ENCODE measurements around the gene AMN.

AMN gene

GRCh38 chr14:102911991-102912761, 10.3 kb upstream of the AMN start:
- no peak overlapping the region for H3K4me3 ChIP-seq (replicated peaks; ENCODE audit: low read depth, low read length)
- DNase-seq (ENCODE audit: extremely low read depth, low read depth) = no peak
- TF ChIP-seq, protein P1, sequence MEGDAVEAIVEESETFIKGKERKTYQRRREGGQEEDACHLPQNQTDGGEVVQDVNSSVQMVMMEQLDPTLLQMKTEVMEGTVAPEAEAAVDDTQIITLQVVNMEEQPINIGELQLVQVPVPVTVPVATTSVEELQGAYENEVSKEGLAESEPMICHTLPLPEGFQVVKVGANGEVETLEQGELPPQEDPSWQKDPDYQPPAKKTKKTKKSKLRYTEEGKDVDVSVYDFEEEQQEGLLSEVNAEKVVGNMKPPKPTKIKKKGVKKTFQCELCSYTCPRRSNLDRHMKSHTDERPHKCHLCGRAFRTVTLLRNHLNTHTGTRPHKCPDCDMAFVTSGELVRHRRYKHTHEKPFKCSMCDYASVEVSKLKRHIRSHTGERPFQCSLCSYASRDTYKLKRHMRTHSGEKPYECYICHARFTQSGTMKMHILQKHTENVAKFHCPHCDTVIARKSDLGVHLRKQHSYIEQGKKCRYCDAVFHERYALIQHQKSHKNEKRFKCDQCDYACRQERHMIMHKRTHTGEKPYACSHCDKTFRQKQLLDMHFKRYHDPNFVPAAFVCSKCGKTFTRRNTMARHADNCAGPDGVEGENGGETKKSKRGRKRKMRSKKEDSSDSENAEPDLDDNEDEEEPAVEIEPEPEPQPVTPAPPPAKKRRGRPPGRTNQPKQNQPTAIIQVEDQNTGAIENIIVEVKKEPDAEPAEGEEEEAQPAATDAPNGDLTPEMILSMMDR (IDR thresholded peaks at IDR 0.05; ENCODE audit: low read depth, low read length, missing control alignments) = no peak

DNA sequence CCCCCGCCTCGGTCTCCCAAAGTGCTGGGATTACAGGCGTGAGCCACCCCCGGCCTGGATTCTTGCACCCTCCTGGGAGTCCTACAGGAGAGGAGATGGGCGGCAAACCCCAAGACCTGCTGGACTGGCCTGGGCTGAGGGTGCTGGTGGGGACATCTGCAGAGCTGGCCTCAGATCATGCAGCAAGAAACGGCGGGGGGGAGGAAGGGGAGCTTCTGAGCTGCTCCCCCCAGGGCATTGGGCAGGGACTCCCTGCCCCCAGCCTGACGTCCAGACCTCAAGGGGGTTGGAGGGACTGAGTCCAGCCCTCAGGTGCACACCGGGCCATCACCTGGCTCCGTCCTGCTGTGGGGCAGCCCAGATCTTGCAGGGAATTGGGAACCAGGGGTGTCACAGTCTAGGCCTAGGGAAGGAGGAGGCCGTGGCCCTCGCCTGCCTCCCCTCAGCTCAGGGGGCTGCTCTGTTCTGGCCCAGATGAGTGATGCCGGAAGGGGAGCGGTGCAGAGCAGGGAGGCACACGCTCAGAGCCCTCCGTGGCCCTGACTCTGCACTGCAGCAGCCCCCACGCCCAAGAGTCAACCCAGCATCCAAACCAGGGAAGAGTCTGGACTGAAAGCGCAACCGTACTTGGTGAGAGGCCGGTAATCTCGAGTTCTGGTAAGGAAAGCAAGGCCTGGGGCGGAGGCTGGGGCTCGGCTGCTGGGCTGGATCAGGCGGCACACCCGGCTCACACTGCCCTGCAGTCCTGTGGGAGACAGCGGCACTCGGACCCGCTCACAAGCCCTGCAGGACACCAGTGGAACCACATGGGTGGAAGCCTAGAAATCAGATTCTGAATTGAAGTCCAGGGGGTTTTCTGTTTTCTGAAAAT, 8.9 kb upstream of the AMN start:
- no peak overlapping the region for H3K4me3 ChIP-seq (replicated peaks; ENCODE audit: low read depth, low read length)
- TF ChIP-seq, protein P1 (IDR thresholded peaks at IDR 0.05; ENCODE audit: low read depth, low read length, missing control alignments) = no peak
- no peak for DNase-seq (ENCODE audit: extremely low read depth, low read depth)

DNA sequence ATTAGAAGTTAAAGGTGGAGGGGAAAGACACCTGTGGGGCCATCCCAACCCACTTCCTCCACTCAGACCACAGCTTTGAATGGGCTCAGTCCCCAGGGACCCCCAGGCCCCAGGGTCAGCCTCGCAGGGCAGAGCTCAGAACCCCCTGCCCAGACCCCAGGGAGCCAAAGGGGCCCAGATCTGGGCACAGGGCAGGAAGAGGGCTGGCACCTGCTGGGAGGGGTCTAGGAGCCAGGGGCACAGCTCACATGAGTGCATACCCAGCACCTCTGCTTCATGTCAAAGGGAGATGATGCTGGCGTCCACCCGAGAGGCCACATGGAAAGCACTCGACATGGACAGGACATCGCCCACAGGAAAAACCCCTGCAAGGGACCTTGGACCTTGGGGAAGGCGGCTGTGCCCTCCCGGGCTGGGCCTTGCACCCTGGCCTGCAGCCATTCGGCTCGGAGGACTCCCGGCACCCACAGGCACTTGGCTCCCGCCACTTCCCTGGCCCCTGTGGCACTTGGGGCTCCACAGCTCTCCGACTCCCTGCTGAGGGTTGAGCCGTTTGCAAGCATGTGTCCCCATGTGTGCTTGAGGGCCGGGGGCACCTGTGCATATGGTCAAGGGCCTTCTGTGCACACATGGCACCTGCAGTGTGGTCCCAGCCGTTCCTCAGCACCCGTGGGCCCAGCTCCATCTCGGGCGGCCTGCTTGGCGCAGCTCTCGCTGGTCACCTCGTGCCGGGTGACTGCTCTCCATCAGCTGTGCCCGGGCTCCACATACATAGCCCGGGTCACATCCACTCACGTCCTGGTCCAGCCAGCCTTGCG, 7.8 kb upstream of the AMN start:
- TF ChIP-seq, protein P1 (IDR thresholded peaks at IDR 0.05; ENCODE audit: low read depth, low read length, missing control alignments) = no peak
- no peak for DNase-seq (ENCODE audit: extremely low read depth, low read depth)

DNA sequence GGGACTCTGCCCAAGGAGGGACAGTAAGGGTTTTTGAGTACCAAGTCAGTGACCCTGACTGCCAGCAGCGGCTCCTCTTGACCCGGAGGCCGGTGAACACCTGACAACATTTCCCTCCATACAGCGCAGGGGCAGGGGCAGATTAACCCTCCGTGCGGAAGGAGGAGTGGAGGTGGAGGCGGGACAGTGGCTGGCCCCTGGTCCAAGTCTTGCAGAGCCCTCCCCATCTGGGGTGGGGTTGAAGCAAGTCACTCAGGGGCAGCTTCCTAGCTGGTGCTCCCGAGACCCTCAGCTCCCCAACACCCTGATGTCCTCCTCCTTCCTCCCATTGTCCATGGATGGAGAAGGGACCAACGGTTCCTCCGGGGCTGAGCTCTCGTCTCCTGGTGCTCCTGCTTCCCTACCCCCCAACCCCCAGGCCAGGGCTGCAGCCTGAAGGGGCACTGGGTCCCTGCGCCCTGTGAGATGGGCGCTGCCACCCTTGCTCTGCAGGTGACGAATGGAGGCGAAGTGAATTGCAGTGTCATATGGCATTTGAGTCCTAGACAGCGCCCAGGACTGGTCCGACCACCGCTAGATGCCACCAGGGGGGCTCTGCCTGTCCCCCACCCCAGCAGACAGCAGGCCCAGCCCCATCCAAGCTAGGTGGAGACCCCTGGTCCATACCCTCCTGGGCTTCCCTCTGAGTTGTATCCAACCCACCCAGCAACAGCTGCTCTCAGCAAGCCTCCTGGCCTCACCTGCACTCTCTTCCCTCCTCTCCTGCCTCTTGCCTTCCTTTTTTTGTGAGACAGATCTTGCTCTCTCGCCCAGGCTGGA, 7.0 kb upstream of the AMN start:
- DNase-seq (ENCODE audit: extremely low read depth, low read depth) = no peak
- H3K4me3 ChIP-seq (replicated peaks; ENCODE audit: low read depth, low read length) = no peak overlapping the region
- TF ChIP-seq, protein P1 (IDR thresholded peaks at IDR 0.05; ENCODE audit: low read depth, low read length, missing control alignments) = no peak

More for the DNA sequence above, 7.8 kb upstream of the AMN start:
- no peak overlapping the region for H3K4me3 ChIP-seq (replicated peaks; ENCODE audit: low read depth, low read length)

GRCh38 chr14:102916347-102917055, 6.0 kb upstream of the AMN start:
- H3K4me3 ChIP-seq (replicated peaks; ENCODE audit: low read depth, low read length) = no peak overlapping the region
- TF ChIP-seq, protein P1 (IDR thresholded peaks at IDR 0.05; ENCODE audit: low read depth, low read length, missing control alignments) = no peak
- DNase-seq (ENCODE audit: extremely low read depth, low read depth) = no peak

Data from HFF-Myc (cell line).